ENCODE data around the gene ZEB2.

Gene ZEB2

GRCh38 chr2:144407262-144407661 is 112.7 kb downstream of the ZEB2 start:
- no peaks in the 10 kb centered on the region for H3K9me3 ChIP-seq (ENCODE audit: insufficient read depth, low read length)
- no peak overlapping the region for H3K27ac ChIP-seq (ENCODE audit: low read depth, low read length)
- no peak overlapping the region for H3K9ac ChIP-seq (ENCODE audit: low read length)
- TF ChIP-seq CTCF (IDR thresholded peaks at IDR 0.05; ENCODE audit: insufficient read depth, low read length, poor library complexity, severe bottlenecking) (no peak), EZH2phosphoT487 (conservative IDR thresholded peaks at IDR 0.05; ENCODE audit: low read length) (no peak)
- no peaks in the 10 kb centered on the region for H3K79me2 ChIP-seq (ENCODE audit: insufficient read depth, low read length)
- H2AFZ ChIP-seq (ENCODE audit: low read depth, low read length, severe bottlenecking), result no peak overlapping the region
- no peak overlapping the region for H3K4me3 ChIP-seq (ENCODE audit: insufficient read depth, low read length, poor library complexity, severe bottlenecking)
- H3K4me2 ChIP-seq (ENCODE audit: low read depth, low read length, poor library complexity, severe bottlenecking), result no peak overlapping the region
- no peaks in the 10 kb centered on the region for H3F3A ChIP-seq (ENCODE audit: insufficient read depth)
- no peaks in the 10 kb centered on the region for H3K27me3 ChIP-seq (ENCODE audit: low read length)
- H3K9me2 ChIP-seq (replicated peaks; ENCODE audit: insufficient read depth, low read length), result no peaks in the 10 kb centered on the region
- H3K36me3 ChIP-seq (ENCODE audit: low read length), result no peaks in the 10 kb centered on the region
- no peaks in the 10 kb centered on the region for H4K20me1 ChIP-seq (ENCODE audit: low read depth, low read length)

- Histone ChIP-seq H2AFZ (ENCODE audit: low read depth, low read length, severe bottlenecking) (no peak overlapping the region), H3K79me2 (ENCODE audit: insufficient read depth, low read length) (no peaks in the 10 kb centered on the region), H3K4me2 (ENCODE audit: low read depth, low read length, poor library complexity, severe bottlenecking) (no peak overlapping the region), H3K27me3 (ENCODE audit: low read length) (no peaks in the 10 kb centered on the region), H3K9ac (ENCODE audit: low read length) (no peak overlapping the region), H3K36me3 (ENCODE audit: low read length) (no peaks in the 10 kb centered on the region), H3F3A (ENCODE audit: insufficient read depth) (peaks cover 7% of the 10 kb centered on the region; the same call in 1 of the 2 replicates), H3K9me2 (replicated peaks; ENCODE audit: insufficient read depth, low read length) (no peaks in the 10 kb centered on the region), H3K9me3 (ENCODE audit: insufficient read depth, low read length) (no peaks in the 10 kb centered on the region), H3K27ac (ENCODE audit: low read depth, low read length) (no peak overlapping the region), H4K20me1 (ENCODE audit: low read depth, low read length) (no peaks in the 10 kb centered on the region), H3K4me3 (ENCODE audit: insufficient read depth, low read length, poor library complexity, severe bottlenecking) (no peak overlapping the region)
- TF ChIP-seq CTCF (IDR thresholded peaks at IDR 0.05; ENCODE audit: insufficient read depth, low read length, poor library complexity, severe bottlenecking), result no peak
- no peak for TF ChIP-seq EZH2phosphoT487 (conservative IDR thresholded peaks at IDR 0.05; ENCODE audit: low read length)
Observed at GRCh38 chr2:144405982-144406788, 113.7 kb downstream of the ZEB2 start.

DNA sequence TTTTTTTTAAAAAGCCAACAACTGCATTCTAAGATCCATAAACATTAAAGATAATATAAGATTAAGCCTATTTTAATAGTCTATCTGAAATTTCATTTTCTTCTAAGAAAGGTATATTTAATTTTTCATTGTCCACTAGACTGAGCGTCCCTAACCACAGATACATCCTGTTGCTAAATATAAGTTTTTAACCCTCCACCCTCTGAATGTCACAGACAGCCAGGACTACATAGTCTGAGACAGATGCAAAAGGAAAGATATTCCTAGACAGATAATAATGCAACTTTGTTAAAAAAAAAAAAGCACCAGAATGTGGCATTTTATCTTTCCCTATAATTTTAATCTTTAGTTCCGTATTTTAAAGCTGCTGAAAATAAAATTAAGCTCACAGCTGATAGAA is 114.6 kb downstream of the ZEB2 start:
- Histone ChIP-seq H3K9ac (ENCODE audit: low read length) (no peak overlapping the region), H3K9me3 (ENCODE audit: insufficient read depth, low read length) (no peaks in the 10 kb centered on the region), H3K9me2 (replicated peaks; ENCODE audit: insufficient read depth, low read length) (no peaks in the 10 kb centered on the region), H3K27me3 (ENCODE audit: low read length) (no peaks in the 10 kb centered on the region), H4K20me1 (ENCODE audit: low read depth, low read length) (no peaks in the 10 kb centered on the region), H3K79me2 (ENCODE audit: insufficient read depth, low read length) (no peaks in the 10 kb centered on the region), H3F3A (ENCODE audit: insufficient read depth) (peaks cover 13% of the 10 kb centered on the region; the same call in 1 of the 2 replicates), H3K4me3 (ENCODE audit: insufficient read depth, low read length, poor library complexity, severe bottlenecking) (no peak overlapping the region), H3K36me3 (ENCODE audit: low read length) (no peaks in the 10 kb centered on the region; the same call in 1 of the 2 replicates), H3K27ac (ENCODE audit: low read depth, low read length) (no peak overlapping the region), H2AFZ (ENCODE audit: low read depth, low read length, severe bottlenecking) (no peak overlapping the region), H3K4me2 (ENCODE audit: low read depth, low read length, poor library complexity, severe bottlenecking) (no peak overlapping the region)
- no peak for TF ChIP-seq CTCF (IDR thresholded peaks at IDR 0.05; ENCODE audit: insufficient read depth, low read length, poor library complexity, severe bottlenecking)
- TF ChIP-seq EZH2phosphoT487 (conservative IDR thresholded peaks at IDR 0.05; ENCODE audit: low read length), result no peak

Data from SU-DHL-6 (cell line).